Esophagus muscularis mucosa (tissue), 4 donors: ENCODE data around the gene NPVF. TPM values are rescaled to one million over a fixed set of nuclear protein-coding genes. Genes with fewer than 3 reads are reported as not detected.

Source experiments
- DNase-seq: peaks from one replicate; pipeline ENCODE4 v3.0.0-alpha.2; 2017; ENCODE audit errors: extremely low spot score
- H3K27ac ChIP-seq, 4 donors: fragments of 200-600 bp; sonication (generic); replicated peaks in 1 of 4; 1 replicate in 3 of 4; 2 replicates in 1 of 4; pipeline ENCODE4 v1.5.1; 2016 to 2019; ENCODE audit warnings: mild to moderate bottlenecking in 1 of 4
- H3K27me3 ChIP-seq, 4 donors: fragments of 200-600 bp; sonication (generic); one replicate each; pipeline versions ENCODE4 v1.5.1 to v1.6.0; 2016 to 2019
- H3K36me3 ChIP-seq, 4 donors: fragments of 200-600 bp; sonication (generic); one replicate each; pipeline ENCODE4 v1.5.1; 2016 to 2019
- H3K4me1 ChIP-seq, 4 donors: fragments of 200-600 bp; sonication (generic); one replicate each; pipeline ENCODE4 v1.5.1; 2016 to 2019
- H3K4me3 ChIP-seq, 4 donors: fragments of 200-600 bp; sonication (generic); 1 replicate in 2 of 4; 2 replicates in 2 of 4; pipeline ENCODE4 v1.5.1; 2016 to 2019; ENCODE audit warnings: mild to moderate bottlenecking in 4 of 4, moderate library complexity in 1 of 4
- H3K9me3 ChIP-seq, 4 donors: fragments of 200-600 bp; sonication (generic); 1 replicate in 3 of 4; 2 replicates in 1 of 4; pipeline ENCODE4 v1.5.1; 2016 to 2019
- CTCF ChIP-seq, 3 experiments: fragments of 200-600 bp in 2 of 3; fragments of 450-650 bp in 1 of 3; sonication (generic) in 2 of 3; IDR thresholded peaks; one replicate each; pipeline ENCODE4 v1.5.1; 2017 to 2019; ENCODE audit warnings: antibody characterized with exemption in 3 of 3, mild to moderate bottlenecking in 2 of 3, moderate library complexity in 1 of 3
- EP300 ChIP-seq: sonication (generic); formaldehyde crosslinking; IDR thresholded peaks from one replicate; pipeline ENCODE4 v1.6.1; 2017; ENCODE audit warnings: antibody characterized with exemption
- POLR2A ChIP-seq: fragments of 450-650 bp; IDR thresholded peaks from one replicate; pipeline ENCODE4 v1.6.1; 2017; ENCODE audit warnings: antibody characterized with exemption, moderate library complexity, mild to moderate bottlenecking, low read depth
- POLR2AphosphoS5 ChIP-seq, 2 donors: sonication (generic); formaldehyde crosslinking; IDR thresholded peaks; one replicate each; pipeline ENCODE4 v1.6.1; 2017; ENCODE audit warnings: antibody characterized with exemption in 2 of 2
- WGBS: methylation state at CpG from one replicate; pipeline ENCODE4 v1.1.5; 2018; 5-methylcytosine and 5-hydroxymethylcytosine counted together
- intact Hi-C: fragments of 100-400 bp; cut with DNase I; formaldehyde crosslinking; loops from one replicate; pipeline ENCODE4 v1.15.1; 2023
- small RNA-seq, 3 donors: library from RNA; depleted of rRNA; stranded (forward); fragments of <200 nt; gene quantifications; one replicate each; pipeline ENCODE3, GENCODE V24; 2016
- total RNA-seq, 4 donors: library from RNA; depleted of rRNA; stranded (reverse); fragments of >200 nt; gene quantifications; one replicate each; pipeline versions ENCODE4 v1.1.0 to v1.2.1, GENCODE V29; 2016

Gene NPVF
- total RNA-seq, 4 donors from 2014 or later = not detected

GRCh38 chr7:25179325-25179724, 49.0 kb downstream of the NPVF start:
- no peak for TF ChIP-seq POLR2AphosphoS5 (IDR thresholded peaks at IDR 0.05)
- no peak for TF ChIP-seq CTCF (IDR thresholded peaks at IDR 0.05)
- TF ChIP-seq POLR2A = no peak
- no peak for TF ChIP-seq EP300
- WGBS = 70% methylated on average over 9 of the region's 9 CpGs
- DNase-seq = peak; percentile 42
- Histone ChIP-seq H3K27ac (peak overlapping the region; percentile 87 to 88 (median 88)), H3K4me3 (peak overlapping the region; percentile 87 to 93 (median 90)), H3K36me3 (no peaks in the 10 kb centered on the region), H3K4me1 (peaks cover 0 to 15% (median 7%) of the 10 kb centered on the region in 4 donors), H3K9me3 (no peaks in the 10 kb centered on the region), H3K27me3 (no peaks in the 10 kb centered on the region)
- intact Hi-C loops = no loop called here

Small RNA genes lying within 50 kb of the gene (small RNA-seq; reads per million reads assigned to genes)
- 0 reads per million in 3 donors for gene RF00012

Other genes with a start within 250 kb of the NPVF start
- 1 to 10 TPM; 2.6 to 4.6 (median 3.3) TPM for gene OSBPL3, start 248.3 kb downstream of the NPVF start, total RNA-seq
- gene CYCS, start 103.2 kb downstream of the NPVF start, total RNA-seq = 10 to 100 TPM; 39.9 to 57.3 (median 44.6) TPM